GM23338 (cell line): ENCODE measurements around the gene ADCY5. TPM values are rescaled to one million over a fixed set of nuclear protein-coding genes. Genes with fewer than 3 reads are reported as not detected.

Experiments
- ATAC-seq: fragments of 200-7000 bp; cut with Tn5 transposase; 3 replicates; pipeline ENCODE4 v1.9.1; 2020
- DNase-seq: peaks from one replicate; pipeline ENCODE4 v3.0.0-alpha.2; 2015; ENCODE audit warnings: low spot score
- H2AFZ ChIP-seq: fragments of 200-600 bp; sonication (generic); 2 replicates; pipeline ENCODE4 v1.8.0; 2016; ENCODE audit warnings: antibody characterized with exemption, mild to moderate bottlenecking, moderate library complexity
- H3F3A ChIP-seq: fragments of 200-600 bp; sonication (generic); replicated peaks from 2 replicates; pipeline ENCODE4 v1.8.0; 2017; ENCODE audit warnings: antibody characterized with exemption, mixed run types, low read depth
- H3K27ac ChIP-seq: fragments of 200-600 bp; sonication (generic); 2 replicates; pipeline ENCODE4 v1.6.1; 2016; ENCODE audit warnings: low read depth
- H3K27me3 ChIP-seq: fragments of 200-600 bp; sonication (generic); 2 replicates; pipeline ENCODE4 v1.8.0; 2016; ENCODE audit warnings: mild to moderate bottlenecking, mixed run types, moderate library complexity; ENCODE audit not compliant: insufficient read depth
- H3K36me3 ChIP-seq: fragments of 200-600 bp; sonication (generic); 2 replicates; pipeline ENCODE4 v1.8.0; 2016; ENCODE audit warnings: mild to moderate bottlenecking; ENCODE audit not compliant: insufficient read depth
- H3K4me1 ChIP-seq: fragments of 200-600 bp; sonication (generic); 2 replicates; pipeline ENCODE4 v1.8.0; 2016; ENCODE audit warnings: mild to moderate bottlenecking, moderate library complexity; ENCODE audit not compliant: insufficient read depth
- H3K4me2 ChIP-seq: fragments of 200-600 bp; sonication (generic); 2 replicates; pipeline ENCODE4 v1.7.1; 2017; ENCODE audit warnings: mixed run types
- H3K4me3 ChIP-seq: fragments of 200-600 bp; sonication (generic); 2 replicates; pipeline ENCODE4 v1.6.1; 2016; ENCODE audit warnings: mixed run types
- H3K79me2 ChIP-seq: fragments of 200-600 bp; sonication (generic); replicated peaks from 2 replicates; pipeline ENCODE4 v1.8.0; 2017; ENCODE audit warnings: mild to moderate bottlenecking; ENCODE audit not compliant: insufficient read depth
- H3K9me2 ChIP-seq: fragments of 200-600 bp; sonication (generic); 2 replicates; pipeline ENCODE4 v1.8.0; 2017; ENCODE audit not compliant: insufficient read depth
- H4K20me1 ChIP-seq: fragments of 200-600 bp; sonication (generic); replicated peaks from 2 replicates; pipeline ENCODE4 v1.8.0; 2017; ENCODE audit warnings: mild to moderate bottlenecking; ENCODE audit not compliant: insufficient read depth
- H3K27ac Mint-ChIP-seq: 2 replicates; pipeline ENCODE4 v1.8.0; 2020; ENCODE audit warnings: inconsistent platforms, mild to moderate bottlenecking, moderate library complexity, mixed read lengths
- H3K27me3 Mint-ChIP-seq: 3 replicates; pipeline ENCODE4 v1.8.0; 2022; ENCODE audit warnings: low read depth, mild to moderate bottlenecking, moderate library complexity, mixed read lengths, inconsistent platforms; ENCODE audit not compliant: insufficient read depth, poor library complexity
- H3K36me3 Mint-ChIP-seq: 3 replicates; pipeline ENCODE4 v1.8.0; 2021; ENCODE audit warnings: low read depth, mild to moderate bottlenecking, inconsistent platforms, moderate library complexity, mixed read lengths
- H3K4me1 Mint-ChIP-seq: 3 replicates; pipeline ENCODE4 v1.8.0; 2020; ENCODE audit warnings: mild to moderate bottlenecking, inconsistent platforms, mixed read lengths
- H3K4me3 Mint-ChIP-seq: 3 replicates; pipeline ENCODE4 v1.8.0; 2021; ENCODE audit warnings: moderate library complexity, mild to moderate bottlenecking, inconsistent platforms, mixed read lengths
- H3K9me3 Mint-ChIP-seq: 3 replicates; pipeline ENCODE4 v1.8.0; 2020; ENCODE audit warnings: moderate library complexity, mild to moderate bottlenecking, inconsistent platforms, mixed read lengths
- CREB1 ChIP-seq: fragments of 250-450 bp; sonication (Bioruptor Pico); IDR thresholded peaks from 2 replicates; pipeline ENCODE4 v1.5.0; 2020; ENCODE audit warnings: low read depth, mild to moderate bottlenecking, moderate library complexity
- EZH2phosphoT487 ChIP-seq: fragments of 200-600 bp; sonication (generic); IDR thresholded peaks from one replicate; pipeline ENCODE4 v1.8.1; 2018; ENCODE audit warnings: antibody characterized with exemption; ENCODE audit not compliant: unreplicated experiment
- POLR2AphosphoS5 ChIP-seq: IDR thresholded peaks from 2 replicates; pipeline ENCODE4 v1.6.1; 2016; ENCODE audit warnings: antibody characterized with exemption, low read depth
- STAT1 ChIP-seq: IDR thresholded peaks from one replicate; pipeline ENCODE4 v1.6.1; 2016; ENCODE audit warnings: antibody characterized with exemption; ENCODE audit not compliant: unreplicated experiment
- polyA plus RNA-seq: library from polyadenylated mRNA; unstranded; fragments of >200 nt; fragmentation: Nextera tagmentation; extraction: Ambion mirVana; gene quantifications from 2 replicates; pipeline ENCODE4 v1.2.1, GENCODE V29; 2016
- total RNA-seq: library from RNA; depleted of rRNA; stranded (reverse); fragments of >200 nt; shearing (Covaris generic); gene quantifications from 2 replicates; pipeline ENCODE4 v1.2.3, GENCODE V29; 2014
- TF ChIP-seq, protein P1 (sequence below): fragments of 250-450 bp; sonication (Bioruptor Pico); IDR thresholded peaks from 2 replicates; pipeline ENCODE4 v1.5.0; 2020; ENCODE audit warnings: mild to moderate bottlenecking, moderate library complexity
- TF ChIP-seq, protein P2 (sequence below), 2 experiments: fragments of 200-600 bp in 1 of 2; sonication (generic) in 1 of 2; conservative IDR thresholded peaks; 2 replicates each; pipeline versions ENCODE4 v1.5.1 to v1.6.1; 2016 to 2017; ENCODE audit warnings: antibody characterized with exemption in 2 of 2, low read depth in 2 of 2, mild to moderate bottlenecking in 2 of 2, moderate library complexity in 1 of 2
- TF ChIP-seq, protein P3 (sequence below): IDR thresholded peaks from 2 replicates; pipeline ENCODE4 v1.6.1; 2016; ENCODE audit warnings: antibody characterized with exemption

Gene ADCY5
- total and polyA plus RNA-seq, 2 experiments from 2014 or later, result 3.5 to 10.2 TPM

DNA sequence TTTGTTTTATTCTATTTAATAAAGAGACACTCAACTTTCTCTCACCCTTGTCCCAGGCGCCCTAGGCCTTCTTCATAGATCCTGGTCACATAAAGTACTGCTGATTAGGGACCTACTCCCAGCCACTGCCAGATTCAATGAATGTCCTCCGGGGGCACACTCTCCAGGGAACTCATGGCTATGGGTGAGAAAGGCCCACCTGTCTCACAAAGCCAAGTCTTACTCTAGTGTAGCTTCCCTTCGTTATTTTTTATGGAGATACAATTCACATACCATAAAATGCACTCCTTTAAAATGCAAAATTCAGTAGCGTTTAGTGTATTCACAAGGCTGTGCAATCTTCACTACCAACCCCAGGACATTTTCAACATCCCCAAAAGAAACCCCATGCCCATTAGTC lies 87.8 kb downstream of the ADCY5 start:
- Histone ChIP-seq H3F3A (no peaks in the 10 kb centered on the region), H3K27ac (no peak overlapping the region), H2AFZ (no peak overlapping the region), H3K36me3 (no peaks in the 10 kb centered on the region), H3K4me2 (no peak overlapping the region), H3K79me2 (no peaks in the 10 kb centered on the region), H3K4me1 (peaks cover 3% of the 10 kb centered on the region; the same call in 1 of the 2 replicates), H3K27me3 (peaks cover 9% of the 10 kb centered on the region; the same call in 1 of the 2 replicates), H3K9me2 (no peaks in the 10 kb centered on the region), H3K4me3 (no peak overlapping the region), H4K20me1 (no peaks in the 10 kb centered on the region; the same call in 1 of the 2 replicates)
- peaks cover 15% of the 10 kb centered on the region for H3K4me1 Mint-ChIP-seq
- TF ChIP-seq, protein P1, sequence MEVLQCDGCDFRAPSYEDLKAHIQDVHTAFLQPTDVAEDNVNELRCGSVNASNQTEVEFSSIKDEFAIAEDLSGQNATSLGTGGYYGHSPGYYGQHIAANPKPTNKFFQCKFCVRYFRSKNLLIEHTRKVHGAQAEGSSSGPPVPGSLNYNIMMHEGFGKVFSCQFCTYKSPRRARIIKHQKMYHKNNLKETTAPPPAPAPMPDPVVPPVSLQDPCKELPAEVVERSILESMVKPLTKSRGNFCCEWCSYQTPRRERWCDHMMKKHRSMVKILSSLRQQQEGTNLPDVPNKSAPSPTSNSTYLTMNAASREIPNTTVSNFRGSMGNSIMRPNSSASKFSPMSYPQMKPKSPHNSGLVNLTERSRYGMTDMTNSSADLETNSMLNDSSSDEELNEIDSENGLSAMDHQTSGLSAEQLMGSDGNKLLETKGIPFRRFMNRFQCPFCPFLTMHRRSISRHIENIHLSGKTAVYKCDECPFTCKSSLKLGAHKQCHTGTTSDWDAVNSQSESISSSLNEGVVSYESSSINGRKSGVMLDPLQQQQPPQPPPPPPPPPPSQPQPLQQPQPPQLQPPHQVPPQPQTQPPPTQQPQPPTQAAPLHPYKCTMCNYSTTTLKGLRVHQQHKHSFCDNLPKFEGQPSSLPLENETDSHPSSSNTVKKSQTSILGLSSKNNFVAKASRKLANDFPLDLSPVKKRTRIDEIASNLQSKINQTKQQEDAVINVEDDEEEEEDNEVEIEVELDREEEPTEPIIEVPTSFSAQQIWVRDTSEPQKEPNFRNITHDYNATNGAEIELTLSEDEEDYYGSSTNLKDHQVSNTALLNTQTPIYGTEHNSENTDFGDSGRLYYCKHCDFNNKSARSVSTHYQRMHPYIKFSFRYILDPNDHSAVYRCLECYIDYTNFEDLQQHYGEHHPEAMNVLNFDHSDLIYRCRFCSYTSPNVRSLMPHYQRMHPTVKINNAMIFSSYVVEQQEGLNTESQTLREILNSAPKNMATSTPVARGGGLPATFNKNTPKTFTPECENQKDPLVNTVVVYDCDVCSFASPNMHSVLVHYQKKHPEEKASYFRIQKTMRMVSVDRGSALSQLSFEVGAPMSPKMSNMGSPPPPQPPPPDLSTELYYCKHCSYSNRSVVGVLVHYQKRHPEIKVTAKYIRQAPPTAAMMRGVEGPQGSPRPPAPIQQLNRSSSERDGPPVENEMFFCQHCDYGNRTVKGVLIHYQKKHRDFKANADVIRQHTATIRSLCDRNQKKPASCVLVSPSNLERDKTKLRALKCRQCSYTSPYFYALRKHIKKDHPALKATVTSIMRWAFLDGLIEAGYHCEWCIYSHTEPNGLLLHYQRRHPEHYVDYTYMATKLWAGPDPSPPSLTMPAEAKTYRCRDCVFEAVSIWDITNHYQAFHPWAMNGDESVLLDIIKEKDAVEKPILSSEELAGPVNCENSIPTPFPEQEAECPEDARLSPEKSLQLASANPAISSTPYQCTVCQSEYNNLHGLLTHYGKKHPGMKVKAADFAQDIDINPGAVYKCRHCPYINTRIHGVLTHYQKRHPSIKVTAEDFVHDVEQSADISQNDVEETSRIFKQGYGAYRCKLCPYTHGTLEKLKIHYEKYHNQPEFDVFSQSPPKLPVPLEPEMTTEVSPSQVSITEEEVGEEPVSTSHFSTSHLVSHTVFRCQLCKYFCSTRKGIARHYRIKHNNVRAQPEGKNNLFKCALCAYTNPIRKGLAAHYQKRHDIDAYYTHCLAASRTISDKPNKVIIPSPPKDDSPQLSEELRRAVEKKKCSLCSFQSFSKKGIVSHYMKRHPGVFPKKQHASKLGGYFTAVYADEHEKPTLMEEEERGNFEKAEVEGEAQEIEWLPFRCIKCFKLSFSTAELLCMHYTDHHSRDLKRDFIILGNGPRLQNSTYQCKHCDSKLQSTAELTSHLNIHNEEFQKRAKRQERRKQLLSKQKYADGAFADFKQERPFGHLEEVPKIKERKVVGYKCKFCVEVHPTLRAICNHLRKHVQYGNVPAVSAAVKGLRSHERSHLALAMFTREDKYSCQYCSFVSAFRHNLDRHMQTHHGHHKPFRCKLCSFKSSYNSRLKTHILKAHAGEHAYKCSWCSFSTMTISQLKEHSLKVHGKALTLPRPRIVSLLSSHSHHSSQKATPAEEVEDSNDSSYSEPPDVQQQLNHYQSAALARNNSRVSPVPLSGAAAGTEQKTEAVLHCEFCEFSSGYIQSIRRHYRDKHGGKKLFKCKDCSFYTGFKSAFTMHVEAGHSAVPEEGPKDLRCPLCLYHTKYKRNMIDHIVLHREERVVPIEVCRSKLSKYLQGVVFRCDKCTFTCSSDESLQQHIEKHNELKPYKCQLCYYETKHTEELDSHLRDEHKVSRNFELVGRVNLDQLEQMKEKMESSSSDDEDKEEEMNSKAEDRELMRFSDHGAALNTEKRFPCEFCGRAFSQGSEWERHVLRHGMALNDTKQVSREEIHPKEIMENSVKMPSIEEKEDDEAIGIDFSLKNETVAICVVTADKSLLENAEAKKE (CRISPR knock-in tag), result no peak
- TF ChIP-seq, protein P2, sequence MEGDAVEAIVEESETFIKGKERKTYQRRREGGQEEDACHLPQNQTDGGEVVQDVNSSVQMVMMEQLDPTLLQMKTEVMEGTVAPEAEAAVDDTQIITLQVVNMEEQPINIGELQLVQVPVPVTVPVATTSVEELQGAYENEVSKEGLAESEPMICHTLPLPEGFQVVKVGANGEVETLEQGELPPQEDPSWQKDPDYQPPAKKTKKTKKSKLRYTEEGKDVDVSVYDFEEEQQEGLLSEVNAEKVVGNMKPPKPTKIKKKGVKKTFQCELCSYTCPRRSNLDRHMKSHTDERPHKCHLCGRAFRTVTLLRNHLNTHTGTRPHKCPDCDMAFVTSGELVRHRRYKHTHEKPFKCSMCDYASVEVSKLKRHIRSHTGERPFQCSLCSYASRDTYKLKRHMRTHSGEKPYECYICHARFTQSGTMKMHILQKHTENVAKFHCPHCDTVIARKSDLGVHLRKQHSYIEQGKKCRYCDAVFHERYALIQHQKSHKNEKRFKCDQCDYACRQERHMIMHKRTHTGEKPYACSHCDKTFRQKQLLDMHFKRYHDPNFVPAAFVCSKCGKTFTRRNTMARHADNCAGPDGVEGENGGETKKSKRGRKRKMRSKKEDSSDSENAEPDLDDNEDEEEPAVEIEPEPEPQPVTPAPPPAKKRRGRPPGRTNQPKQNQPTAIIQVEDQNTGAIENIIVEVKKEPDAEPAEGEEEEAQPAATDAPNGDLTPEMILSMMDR (conservative IDR thresholded peaks at IDR 0.05; ENCODE audit: low read depth in 2 of 2), result peak; percentile 48 to 57
- TF ChIP-seq STAT1, result no peak
- peaks cover 6% of the 10 kb centered on the region for H3K27me3 Mint-ChIP-seq
- no peak overlapping the region for H3K27ac Mint-ChIP-seq
- no peaks in the 10 kb centered on the region for H3K9me3 Mint-ChIP-seq
- DNase-seq, result peak; percentile 56
- H3K36me3 Mint-ChIP-seq, result no peaks in the 10 kb centered on the region
- H3K4me3 Mint-ChIP-seq, result no peak overlapping the region
- ATAC-seq, result peak; percentile 77

DNA sequence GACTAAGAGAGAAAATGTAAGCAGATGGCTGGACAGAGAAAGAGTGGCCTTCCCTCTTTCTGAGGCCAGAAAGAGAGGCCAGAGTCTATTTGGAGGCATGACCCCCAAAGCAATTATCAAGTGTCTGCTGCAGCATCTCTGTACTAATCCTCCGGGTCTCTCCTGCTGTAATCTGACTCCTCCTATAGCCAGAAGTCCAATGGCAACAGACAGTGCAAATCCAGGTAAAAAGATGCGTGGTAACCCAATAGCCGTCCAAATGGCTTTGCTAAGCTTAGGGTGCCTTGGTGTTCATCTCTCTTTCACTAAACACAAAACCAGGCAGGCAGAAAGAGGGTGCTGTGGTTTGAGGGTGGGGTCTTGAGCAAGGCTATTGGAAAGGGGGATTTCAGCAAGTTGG lies 91.6 kb downstream of the ADCY5 start:
- H3K27me3 Mint-ChIP-seq, result peaks cover 7% of the 10 kb centered on the region
- Histone ChIP-seq H4K20me1 (no peaks in the 10 kb centered on the region), H3F3A (no peaks in the 10 kb centered on the region), H3K4me2 (no peak overlapping the region), H3K27me3 (peaks cover 9% of the 10 kb centered on the region; the same call in 1 of the 2 replicates), H3K36me3 (no peaks in the 10 kb centered on the region), H3K4me3 (no peak overlapping the region), H3K9me2 (no peaks in the 10 kb centered on the region), H3K4me1 (peaks cover 3% of the 10 kb centered on the region; the same call in 1 of the 2 replicates), H2AFZ (no peak overlapping the region), H3K27ac (no peak overlapping the region), H3K79me2 (no peaks in the 10 kb centered on the region)
- peaks cover 10% of the 10 kb centered on the region; the same call in 2 of the 3 replicates for H3K4me1 Mint-ChIP-seq
- peaks cover 6% of the 10 kb centered on the region; the same call in 1 of the 3 replicates for H3K9me3 Mint-ChIP-seq
- no peaks in the 10 kb centered on the region for H3K36me3 Mint-ChIP-seq
- DNase-seq, result no peak
- no peak for TF ChIP-seq CREB1 (CRISPR knock-in tag)
- TF ChIP-seq STAT1, result no peak
- TF ChIP-seq POLR2AphosphoS5, result no peak
- TF ChIP-seq, protein P3, sequence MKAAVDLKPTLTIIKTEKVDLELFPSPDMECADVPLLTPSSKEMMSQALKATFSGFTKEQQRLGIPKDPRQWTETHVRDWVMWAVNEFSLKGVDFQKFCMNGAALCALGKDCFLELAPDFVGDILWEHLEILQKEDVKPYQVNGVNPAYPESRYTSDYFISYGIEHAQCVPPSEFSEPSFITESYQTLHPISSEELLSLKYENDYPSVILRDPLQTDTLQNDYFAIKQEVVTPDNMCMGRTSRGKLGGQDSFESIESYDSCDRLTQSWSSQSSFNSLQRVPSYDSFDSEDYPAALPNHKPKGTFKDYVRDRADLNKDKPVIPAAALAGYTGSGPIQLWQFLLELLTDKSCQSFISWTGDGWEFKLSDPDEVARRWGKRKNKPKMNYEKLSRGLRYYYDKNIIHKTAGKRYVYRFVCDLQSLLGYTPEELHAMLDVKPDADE, result no peak
- no peak for TF ChIP-seq EZH2phosphoT487
- ATAC-seq, result peak; percentile 57
- H3K27ac Mint-ChIP-seq, result no peak overlapping the region
- H3K4me3 Mint-ChIP-seq, result no peak overlapping the region
